GM18870 (cell line): ENCODE results near the gene PIK3C3.
"Not testable (repeated sequence)": the region's sequence is repeated elsewhere in the genome, so short reads cannot be mapped to it uniquely, and the experiment has no call there.

Source experiments
- ATAC-seq: cut with Tn5 transposase; IDR thresholded peaks from one replicate; pipeline ENCODE4 v1.9.1; 2021; ENCODE audit warnings: moderate library complexity; ENCODE audit not compliant: unreplicated experiment

PIK3C3 gene

GRCh38 chr18:42068030-42068429, 113.0 kb downstream of the PIK3C3 start:
- ATAC-seq: no peak

- ATAC-seq: no peak
These were observed 114.0 kb downstream of the PIK3C3 start for GRCh38 chr18:42069036-42069435.

GRCh38 chr18:42072407-42072806, 117.4 kb downstream of the PIK3C3 start:
- ATAC-seq: no peak

GRCh38 chr18:42074704-42075103, 119.7 kb downstream of the PIK3C3 start:
- no peak for ATAC-seq

GRCh38 chr18:42078711-42079110, 123.7 kb downstream of the PIK3C3 start:
- ATAC-seq: no peak

- no peak for ATAC-seq
These were observed 125.3 kb downstream of the PIK3C3 start for GRCh38 chr18:42080340-42080739.

GRCh38 chr18:42082415-42083234, 127.6 kb downstream of the PIK3C3 start:
- peak; percentile 49 for ATAC-seq

GRCh38 chr18:42086288-42086687, 131.3 kb downstream of the PIK3C3 start:
- ATAC-seq: no peak

GRCh38 chr18:42087235-42087634, 132.2 kb downstream of the PIK3C3 start:
- ATAC-seq: no peak

- ATAC-seq: no peak
These were observed 132.8 kb downstream of the PIK3C3 start for GRCh38 chr18:42087876-42088275.

- no peak for ATAC-seq
These were observed 137.8 kb downstream of the PIK3C3 start for GRCh38 chr18:42092848-42093247.

- no peak for ATAC-seq
These were observed 139.8 kb downstream of the PIK3C3 start for GRCh38 chr18:42094875-42095274.

- no peak for ATAC-seq
These were observed 140.8 kb downstream of the PIK3C3 start for GRCh38 chr18:42095732-42096377.

GRCh38 chr18:42100248-42100647, 145.2 kb downstream of the PIK3C3 start:
- no peak for ATAC-seq

- ATAC-seq: no peak
These were observed 145.9 kb downstream of the PIK3C3 start for GRCh38 chr18:42100911-42101310.

- no peak for ATAC-seq
These were observed 150.4 kb downstream of the PIK3C3 start for GRCh38 chr18:42105394-42105793.

- no peak for ATAC-seq
These were observed 151.8 kb downstream of the PIK3C3 start for GRCh38 chr18:42106784-42107183.

GRCh38 chr18:42107287-42107686, 152.3 kb downstream of the PIK3C3 start:
- ATAC-seq: no peak

- no peak for ATAC-seq
These were observed 152.8 kb downstream of the PIK3C3 start for GRCh38 chr18:42107691-42108450.

- ATAC-seq: not testable (repeated sequence)
These were observed 157.1 kb downstream of the PIK3C3 start for GRCh38 chr18:42112147-42112546.

- ATAC-seq: no peak
These were observed 157.8 kb downstream of the PIK3C3 start for GRCh38 chr18:42112657-42113420.
